H1 (cell line): Measurements from ENCODE around the gene ACMSD. TPM values are rescaled to one million over a fixed set of nuclear protein-coding genes. Genes with fewer than 3 reads are reported as not detected.

ENCODE experiments used
- CTCF ChIA-PET: fragments of 300-600 bp; sonication (Branson Sonifier 250); formaldehyde crosslinking; loops from one replicate; lab custom pipeline; 2021; ENCODE audit not compliant: partially characterized antibody; lab: Charles Lee
- POLR2A ChIA-PET: fragments of 300-600 bp; sonication (Branson Sonifier 250); formaldehyde crosslinking; loops from one replicate; lab custom pipeline; 2021; ENCODE audit warnings: inconsistent platforms; ENCODE audit not compliant: partially characterized antibody; lab: Charles Lee
- DNase-seq, 2 experiments: peaks; one replicate each; pipeline versions ENCODE4 v3.0.0 to v3.0.0-alpha.2; 2010 to 2022; ENCODE audit warnings: low spot score in 2 of 2, low read depth in 1 of 2, mixed read lengths in 1 of 2
- FAIRE-seq: peaks from 2 replicates; lab custom pipeline; 2011; peaks lifted over from hg19 to GRCh38; lab: Jason Lieb, UNC
- H2AFZ ChIP-seq: 2 replicates; pipeline ENCODE4 v1.8.1; 2012; ENCODE audit warnings: low read length, inconsistent platforms
- H2AK5ac ChIP-seq: 2 replicates; pipeline ENCODE4 v1.6.1; 2013; ENCODE audit warnings: low read depth, low read length
- H2BK120ac ChIP-seq: replicated peaks from 2 replicates; pipeline ENCODE3; 2013; ENCODE audit warnings: low read depth, low read length, inconsistent platforms
- H2BK12ac ChIP-seq: 2 replicates; pipeline ENCODE4 v1.6.1; 2013; ENCODE audit warnings: low read depth, low read length
- H2BK15ac ChIP-seq: 2 replicates; pipeline ENCODE4 v1.6.1; 2013; ENCODE audit warnings: low read length
- H2BK20ac ChIP-seq: 2 replicates; pipeline ENCODE4 v1.6.1; 2013; ENCODE audit warnings: low read length
- H2BK5ac ChIP-seq: 2 replicates; pipeline ENCODE4 v1.6.1; 2013; ENCODE audit warnings: low read depth, low read length
- H3K14ac ChIP-seq: 2 replicates; pipeline ENCODE4 v1.6.1; 2013; ENCODE audit warnings: inconsistent platforms; ENCODE audit not compliant: insufficient read length
- H3K18ac ChIP-seq: 2 replicates; pipeline ENCODE4 v1.6.1; 2013; ENCODE audit warnings: low read length; ENCODE audit errors: extremely low read depth
- H3K23ac ChIP-seq: 2 replicates; pipeline ENCODE4 v1.6.1; 2013; ENCODE audit warnings: inconsistent platforms; ENCODE audit not compliant: insufficient read length
- H3K23me2 ChIP-seq: 2 replicates; pipeline ENCODE4 v1.6.1; 2013; ENCODE audit warnings: low read depth, low read length
- H3K27ac ChIP-seq: 2 replicates; pipeline ENCODE4 v1.6.1; 2011; ENCODE audit warnings: low read depth, low read length, inconsistent platforms
- H3K27me3 ChIP-seq, 4 experiments: replicated peaks in 1 of 4; 1 replicate in 1 of 4; 2 replicates in 3 of 4; pipeline versions ENCODE4 v1.6.1 to v1.8.1; 2011 to 2013; ENCODE audit warnings: low read length in 3 of 4, mild to moderate bottlenecking in 3 of 4, inconsistent platforms in 2 of 4, mixed read lengths in 2 of 4, moderate library complexity in 1 of 4; ENCODE audit not compliant: control insufficient read depth in 3 of 4, insufficient read depth in 3 of 4; ENCODE audit errors: extremely low read depth in 1 of 4
- H3K36me3 ChIP-seq, 4 experiments: 2 replicates each; pipeline versions ENCODE4 v1.6.1 to v1.8.1; 2011 to 2013; ENCODE audit warnings: mild to moderate bottlenecking in 4 of 4, low read length in 3 of 4, moderate library complexity in 2 of 4, control low read depth in 1 of 4, inconsistent platforms in 1 of 4; ENCODE audit not compliant: insufficient read depth in 4 of 4, control insufficient read depth in 2 of 4
- H3K4ac ChIP-seq: replicated peaks from 2 replicates; pipeline ENCODE3; 2013; ENCODE audit warnings: low read length, low read depth, mixed read lengths, inconsistent platforms; ENCODE audit not compliant: insufficient read length
- H3K4me1 ChIP-seq, 4 experiments: replicated peaks in 1 of 4; 1 replicate in 1 of 4; 2 replicates in 3 of 4; pipeline versions ENCODE4 v1.6.1 to v1.8.1; 2011 to 2013; ENCODE audit warnings: low read length in 3 of 4, inconsistent platforms in 2 of 4, mixed read lengths in 1 of 4; ENCODE audit not compliant: insufficient read depth in 4 of 4, control insufficient read depth in 3 of 4
- H3K4me2 ChIP-seq, 2 experiments: 2 replicates each; pipeline versions ENCODE4 v1.6.1 to v1.8.1; 2011 to 2013; ENCODE audit warnings: low read depth in 2 of 2, low read length in 2 of 2, control low read depth in 1 of 2, inconsistent platforms in 1 of 2, mild to moderate bottlenecking in 1 of 2; ENCODE audit not compliant: insufficient read depth in 1 of 2
- H3K4me3 ChIP-seq, 4 experiments: fragments of 200-600, 300-600 bp in 1 of 4; sonication (generic), shearing (Covaris generic), sonication (Bioruptor Twin) in 1 of 4; 2 replicates each; pipeline versions ENCODE4 v1.5.1 to v1.8.1; 2011 to 2016; ENCODE audit warnings: low read length in 4 of 4, low read depth in 3 of 4, control low read depth in 2 of 4, inconsistent platforms in 2 of 4, mild to moderate bottlenecking in 2 of 4, mixed read lengths in 1 of 4, moderate library complexity in 1 of 4; ENCODE audit not compliant: insufficient read depth in 2 of 4; ENCODE audit errors: extremely low read depth in 1 of 4
- H3K56ac ChIP-seq: replicated peaks from 2 replicates; pipeline ENCODE3; 2013; ENCODE audit warnings: low read depth, mild to moderate bottlenecking, mixed read lengths, low read length, inconsistent platforms; ENCODE audit not compliant: insufficient read length
- H3K79me1 ChIP-seq: 2 replicates; pipeline ENCODE4 v1.6.1; 2013; ENCODE audit warnings: low read depth, low read length, control low read depth
- H3K79me2 ChIP-seq, 2 experiments: 2 replicates each; pipeline versions ENCODE4 v1.6.1 to v1.8.1; 2012 to 2013; ENCODE audit warnings: low read length in 2 of 2, mild to moderate bottlenecking in 2 of 2, inconsistent platforms in 1 of 2; ENCODE audit not compliant: insufficient read depth in 2 of 2, control insufficient read depth in 1 of 2
- H3K9ac ChIP-seq, 4 experiments: replicated peaks in 1 of 4; 1 replicate in 1 of 4; 2 replicates in 3 of 4; pipeline versions ENCODE4 v1.6.1 to v1.8.1; 2011 to 2013; ENCODE audit warnings: low read depth in 3 of 4, low read length in 3 of 4, control low read depth in 2 of 4, mild to moderate bottlenecking in 2 of 4, moderate library complexity in 2 of 4, inconsistent platforms in 1 of 4; ENCODE audit errors: extremely low read depth in 1 of 4
- H3K9me3 ChIP-seq, 2 experiments: 2 replicates each; pipeline versions ENCODE4 v1.6.1 to v1.8.1; 2012 to 2013; ENCODE audit warnings: mild to moderate bottlenecking in 2 of 2, moderate library complexity in 2 of 2, control low read depth in 1 of 2, inconsistent platforms in 1 of 2, low read depth in 1 of 2, low read length in 1 of 2, mixed read lengths in 1 of 2; ENCODE audit not compliant: insufficient read depth in 2 of 2
- H4K20me1 ChIP-seq, 2 experiments: replicated peaks in 1 of 2; 2 replicates each; pipeline versions ENCODE3 to v1.8.1; 2011 to 2013; ENCODE audit warnings: inconsistent platforms in 2 of 2, low read length in 2 of 2, mild to moderate bottlenecking in 1 of 2; ENCODE audit not compliant: insufficient read depth in 2 of 2, control insufficient read depth in 1 of 2
- H4K5ac ChIP-seq: 2 replicates; pipeline ENCODE4 v1.6.1; 2013; ENCODE audit warnings: low read length, low read depth, mixed read lengths, inconsistent platforms; ENCODE audit not compliant: insufficient read length
- H4K8ac ChIP-seq: 2 replicates; pipeline ENCODE4 v1.8.0; 2013; ENCODE audit warnings: mild to moderate bottlenecking, moderate library complexity, low read length, inconsistent platforms; ENCODE audit not compliant: insufficient read depth; ENCODE audit errors: extremely low read depth
- H4K91ac ChIP-seq: replicated peaks from 2 replicates; pipeline ENCODE3; 2013; ENCODE audit warnings: low read length, mixed read lengths, inconsistent platforms; ENCODE audit not compliant: insufficient read length
- ASH2L ChIP-seq: fragments of 200-600, 300-600 bp; sonication (generic); IDR thresholded peaks from one replicate; pipeline ENCODE4 v1.7.1; 2017; ENCODE audit warnings: low read length
- BCL11A ChIP-seq, 2 experiments: IDR thresholded peaks; one replicate each; pipeline ENCODE4 v1.6.1; 2011; ENCODE audit warnings: low read depth in 2 of 2, low read length in 2 of 2, mild to moderate bottlenecking in 2 of 2
- E2F6 ChIP-seq: IDR thresholded peaks from 2 replicates; pipeline ENCODE4 v1.6.1; 2012; ENCODE audit warnings: inconsistent platforms
- NRF1 ChIP-seq: IDR thresholded peaks from 2 replicates; pipeline ENCODE4 v1.6.1; 2011; ENCODE audit warnings: mild to moderate bottlenecking, low read depth, low read length, improper control_type of control experiment
- PHF8 ChIP-seq: fragments of 200-600 bp; sonication (generic); conservative IDR thresholded peaks from 2 replicates; pipeline ENCODE4 v1.7.1; 2012; ENCODE audit warnings: low read depth, mild to moderate bottlenecking, inconsistent platforms, low read length, moderate library complexity
- POLR2A ChIP-seq, 2 experiments: IDR thresholded peaks; 1 replicate in 1 of 2; 2 replicates in 1 of 2; pipeline ENCODE4 v1.6.1; 2011; ENCODE audit warnings: low read depth in 2 of 2, low read length in 2 of 2, mild to moderate bottlenecking in 2 of 2; ENCODE audit errors: control extremely low read depth in 1 of 2
- POLR2AphosphoS5 ChIP-seq: IDR thresholded peaks from 2 replicates; pipeline ENCODE4 v1.6.1; 2011; ENCODE audit warnings: low read depth, low read length
- RBBP5 ChIP-seq: IDR thresholded peaks from 2 replicates; pipeline ENCODE4 v1.7.1; 2012; ENCODE audit warnings: low read depth, mild to moderate bottlenecking, inconsistent platforms, low read length, moderate library complexity, borderline replicate concordance
- RXRA ChIP-seq: IDR thresholded peaks from 2 replicates; pipeline ENCODE4 v1.6.1; 2011; ENCODE audit warnings: low read depth, mild to moderate bottlenecking, low read length, moderate library complexity; ENCODE audit not compliant: insufficient read depth
- SAP30 ChIP-seq: fragments of 300-600 bp; sonication (generic); IDR thresholded peaks from 2 replicates; pipeline ENCODE4 v1.7.1; 2012; ENCODE audit warnings: low read length, moderate library complexity, mild to moderate bottlenecking, inconsistent platforms; ENCODE audit not compliant: insufficient read depth, insufficient replicate concordance
- SIN3A ChIP-seq, 2 experiments: IDR thresholded peaks in 1 of 2; conservative IDR thresholded peaks in 1 of 2; 2 replicates each; pipeline ENCODE4 v1.6.1; 2011 to 2012; ENCODE audit warnings: low read length in 2 of 2, improper control_type of control experiment in 1 of 2, low read depth in 1 of 2, mild to moderate bottlenecking in 1 of 2
- SP1 ChIP-seq: IDR thresholded peaks from 2 replicates; pipeline ENCODE4 v1.6.1; 2011; ENCODE audit warnings: low read depth, low read length
- TBP ChIP-seq: IDR thresholded peaks from 2 replicates; pipeline ENCODE4 v1.6.1; 2011; ENCODE audit warnings: low read depth, low read length, improper control_type of control experiment
- YY1 ChIP-seq: IDR thresholded peaks from 2 replicates; pipeline ENCODE4 v1.6.1; 2011; ENCODE audit warnings: low read depth, mild to moderate bottlenecking, low read length
- WGBS, 2 experiments: shearing (Covaris generic) in 1 of 2; methylation state at CpG; one replicate each; pipeline versions ENCODE4 v1.1.6 to v1.1.7; 2013 to 2015; ENCODE audit warnings: low lambda C conversion rate in 2 of 2, mixed read lengths in 2 of 2, inconsistent platforms in 1 of 2, low coverage in 1 of 2, missing lambda C conversion rate in 1 of 2; ENCODE audit not compliant: insufficient replicate concordance in 2 of 2, insufficient coverage in 1 of 2, insufficient read length in 1 of 2; ENCODE audit errors: extremely low coverage in 1 of 2, missing lambda C conversion rate in 1 of 2; 5-methylcytosine and 5-hydroxymethylcytosine counted together
- polyA plus RNA-seq, 7 experiments: library from polyadenylated mRNA; depleted of rRNA in 3 of 7; stranded (reverse) in 5 of 7; unstranded in 2 of 7; fragments of >200 nt in 5 of 7; fragments of 200-250 nt in 2 of 7; gene quantifications; 1 replicate in 5 of 7; 2 replicates in 1 of 7; 4 replicates in 1 of 7; pipeline versions ENCODE4 v1.2.1 to v1.2.3, GENCODE V29; 2011 to 2013; ENCODE audit warnings: missing spikeins in 2 of 7, mixed read lengths in 2 of 7
- total RNA-seq: library from RNA; stranded (reverse); fragmentation: NEBNext Ultra II Directional; extraction: Animal tissue kit (Norgen Biotek cat#: 25700); gene quantifications from 2 replicates; pipeline ENCODE4 v1.2.1, GENCODE V29; 2021

The ACMSD gene
- total and polyA plus RNA-seq, 2 of the 8 experiments (the other 6 are each of a cell fraction or from before 2014, with no cell fraction given) = not detected

GRCh38 chr2:134815741-134816140 lies 22.7 kb upstream of the ACMSD start:
- Histone ChIP-seq H2AFZ (no peak overlapping the region), H2AK5ac (no peak overlapping the region), H2BK120ac (no peak overlapping the region), H4K8ac (no peak overlapping the region), H3K4me3 (no peak overlapping the region), H2BK15ac (no peak overlapping the region), H3K4me2 (no peak overlapping the region), H3K4me1 (no peaks in the 10 kb centered on the region), H4K20me1 (no peaks in the 10 kb centered on the region), H3K9ac (no peak overlapping the region), H3K36me3 (no peaks in the 10 kb centered on the region), H3K9me3 (peaks cover 0 to 16% of the 10 kb centered on the region in 2 experiments; a peak in 2 of 4 replicates), H3K27ac (no peak overlapping the region), H3K56ac (no peak overlapping the region), H2BK20ac (no peak overlapping the region), H3K14ac (no peak overlapping the region), H3K23ac (no peak overlapping the region), H3K23me2 (no peaks in the 10 kb centered on the region), H3K79me2 (no peaks in the 10 kb centered on the region), H2BK5ac (no peak overlapping the region; the same call in 1 of the 2 replicates), H4K5ac (no peak overlapping the region), H2BK12ac (no peak overlapping the region), H3K79me1 (no peaks in the 10 kb centered on the region), H3K27me3 (no peaks in the 10 kb centered on the region), H3K4ac (no peak overlapping the region), H3K18ac (no peak overlapping the region), H4K91ac (no peak overlapping the region)
- 100% methylated on average over 1 of the region's 1 CpG; no CpG with 5 or more reads in 1 of the 2 experiments for WGBS, 2 experiments
- CTCF ChIA-PET = interaction anchor here (0.7 to 1.1 kb wide), 5 partner anchors 10 to 404 kb away, joined by 3 to 4 read pairs (median 3); no protein-coding TSS in a partner anchor
- POLR2A ChIA-PET = no interaction called here
- FAIRE-seq = no peak
- no peak for DNase-seq
- TF ChIP-seq E2F6 (no peak), SIN3A (conservative IDR thresholded peaks at IDR 0.05 in 1 of 2, IDR thresholded peaks at IDR 0.05 in 1 of 2; ENCODE audit: low read depth in 1 of 2, low read length in 2 of 2) (no peak), RXRA (no peak), RBBP5 (no peak), NRF1 (no peak), POLR2AphosphoS5 (no peak), TBP (no peak), BCL11A (IDR thresholded peaks at IDR 0.05; ENCODE audit: low read depth in 2 of 2, low read length in 2 of 2) (no peak), PHF8 (no peak), SP1 (no peak), POLR2A (IDR thresholded peaks at IDR 0.05; ENCODE audit: control extremely low read depth in 1 of 2, low read depth in 2 of 2, low read length in 2 of 2) (no peak), ASH2L (no peak), SAP30 (no peak), YY1 (no peak)
